Stimulated activated CD4-positive, alpha-beta T cell treated with anti-CD3 and anti-CD28 coated beads, Interleukin-2, amount 100 ng/mL, for 4 hours (primary cell): Measurements from ENCODE around the gene DAPK3.
"Not testable (repeated sequence)": the region's sequence is repeated elsewhere in the genome, so short reads cannot be mapped to it uniquely, and the experiment has no call there.

Experiments
- DNase-seq: peaks from one replicate; pipeline ENCODE4 v3.0.0-alpha.2; 2020; ENCODE audit warnings: low read depth

The DAPK3 gene

DNA sequence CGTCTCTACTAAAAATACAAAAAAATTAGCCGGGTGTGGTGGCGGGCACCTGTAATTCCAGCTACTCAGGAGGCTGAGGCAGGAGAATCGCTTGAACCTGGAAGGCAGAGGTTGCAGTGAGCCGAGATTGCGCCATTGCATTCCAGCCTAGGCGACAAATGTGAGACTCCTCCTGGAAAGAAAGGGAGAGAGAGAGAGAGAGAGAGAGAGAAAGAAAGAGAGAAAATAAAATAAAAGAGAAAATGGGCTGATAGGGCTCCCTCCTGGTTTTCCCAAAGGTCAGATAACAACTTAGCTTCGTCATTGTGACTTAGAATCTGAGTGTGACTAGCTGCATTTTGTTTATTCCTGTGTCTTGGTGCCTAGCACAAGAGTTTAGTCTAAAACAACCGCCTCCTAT, 34.5 kb upstream of the DAPK3 start:
- DNase-seq: not testable (repeated sequence)

DNA sequence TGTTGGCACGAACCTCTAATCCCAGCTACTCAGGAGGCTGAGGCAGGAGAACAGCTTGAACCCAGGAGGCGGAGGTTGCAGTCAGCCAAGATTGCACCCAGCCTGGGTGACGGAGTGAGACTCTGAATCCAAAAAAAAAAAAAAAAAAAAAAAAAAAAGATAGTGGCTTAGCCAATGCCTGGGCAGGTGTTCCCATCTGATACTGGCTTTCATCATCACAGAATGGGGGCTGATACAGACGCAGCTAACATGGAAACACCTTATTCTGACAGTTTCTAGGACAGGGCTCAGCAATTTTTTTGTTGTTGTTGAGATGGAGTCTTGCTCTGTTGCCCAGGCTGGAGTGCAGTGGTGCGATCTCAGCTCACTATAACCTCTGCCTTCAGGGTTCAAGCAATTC, 29.9 kb upstream of the DAPK3 start:
- not testable (repeated sequence) for DNase-seq

DNA sequence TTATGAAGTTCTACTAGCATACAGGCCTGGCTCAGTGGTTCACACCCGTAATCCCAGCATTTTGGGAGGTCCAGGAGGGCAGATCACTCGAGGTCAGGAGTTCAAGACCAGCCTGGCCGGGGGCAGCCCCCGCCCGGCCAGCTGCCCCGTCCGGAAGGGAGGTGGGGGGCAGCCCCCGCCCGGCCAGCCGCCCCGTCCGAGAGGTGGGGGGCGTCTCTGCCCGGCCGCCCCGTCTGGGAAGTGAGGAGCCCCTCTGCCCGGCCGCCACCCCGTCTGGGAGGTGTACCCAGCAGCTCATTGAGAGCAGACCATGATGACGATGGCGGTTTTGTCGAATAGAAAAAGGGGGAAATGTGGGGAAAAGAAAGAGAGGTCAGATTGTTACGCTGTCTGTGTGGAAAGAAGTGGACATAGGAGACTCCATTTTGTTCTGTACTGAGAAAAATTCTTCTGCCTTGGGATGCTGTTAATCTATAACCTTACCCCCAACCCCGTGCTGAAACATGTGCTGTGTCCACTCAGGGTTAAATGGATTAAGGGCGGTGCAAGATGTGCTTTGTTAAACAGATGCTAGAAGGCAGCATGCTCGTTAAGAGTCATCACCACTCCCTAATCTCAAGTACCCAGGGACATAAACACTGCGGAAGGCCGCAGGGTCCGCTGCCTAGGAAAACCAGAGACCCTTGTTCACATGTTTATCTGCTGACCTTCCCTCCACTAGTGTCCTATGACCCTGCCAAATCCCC, 27.9 kb upstream of the DAPK3 start:
- not testable (repeated sequence) for DNase-seq

DNA sequence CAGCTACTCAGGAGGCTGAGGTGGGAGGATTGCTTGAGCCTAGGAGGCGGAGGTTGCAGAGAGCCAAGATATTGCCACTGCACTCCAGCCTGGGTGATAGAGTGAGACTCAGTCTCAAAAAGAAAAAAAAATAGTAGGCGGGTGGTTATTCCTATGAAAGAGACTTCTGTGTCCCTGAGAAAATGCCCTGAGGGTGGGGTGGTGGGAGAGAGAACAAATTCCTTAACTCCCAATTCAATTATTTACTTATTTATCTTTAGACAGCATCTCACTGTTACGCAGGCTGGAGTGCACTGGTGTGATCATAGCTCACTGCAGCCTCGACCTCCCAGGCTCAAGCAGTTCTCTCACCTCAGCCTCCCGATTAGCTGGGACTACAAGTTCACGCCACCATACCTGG, 24.7 kb upstream of the DAPK3 start:
- no peak for DNase-seq

DNA sequence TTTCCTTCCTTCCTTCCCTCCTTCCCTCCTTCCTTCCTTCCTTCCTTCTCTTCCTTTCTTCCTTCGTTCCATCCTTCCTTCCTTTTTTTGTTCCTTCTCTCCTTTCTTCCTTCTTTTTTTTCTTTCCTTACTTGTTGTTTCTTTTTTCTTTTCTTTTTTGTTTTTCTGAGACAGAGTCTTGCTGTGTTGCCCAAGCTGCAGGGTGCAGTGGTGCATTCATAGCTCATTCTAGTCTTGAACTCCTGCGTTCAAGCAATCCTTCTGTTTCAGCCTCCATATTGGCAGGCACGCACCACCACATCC, 19.9 kb upstream of the DAPK3 start:
- DNase-seq: no peak

DNA sequence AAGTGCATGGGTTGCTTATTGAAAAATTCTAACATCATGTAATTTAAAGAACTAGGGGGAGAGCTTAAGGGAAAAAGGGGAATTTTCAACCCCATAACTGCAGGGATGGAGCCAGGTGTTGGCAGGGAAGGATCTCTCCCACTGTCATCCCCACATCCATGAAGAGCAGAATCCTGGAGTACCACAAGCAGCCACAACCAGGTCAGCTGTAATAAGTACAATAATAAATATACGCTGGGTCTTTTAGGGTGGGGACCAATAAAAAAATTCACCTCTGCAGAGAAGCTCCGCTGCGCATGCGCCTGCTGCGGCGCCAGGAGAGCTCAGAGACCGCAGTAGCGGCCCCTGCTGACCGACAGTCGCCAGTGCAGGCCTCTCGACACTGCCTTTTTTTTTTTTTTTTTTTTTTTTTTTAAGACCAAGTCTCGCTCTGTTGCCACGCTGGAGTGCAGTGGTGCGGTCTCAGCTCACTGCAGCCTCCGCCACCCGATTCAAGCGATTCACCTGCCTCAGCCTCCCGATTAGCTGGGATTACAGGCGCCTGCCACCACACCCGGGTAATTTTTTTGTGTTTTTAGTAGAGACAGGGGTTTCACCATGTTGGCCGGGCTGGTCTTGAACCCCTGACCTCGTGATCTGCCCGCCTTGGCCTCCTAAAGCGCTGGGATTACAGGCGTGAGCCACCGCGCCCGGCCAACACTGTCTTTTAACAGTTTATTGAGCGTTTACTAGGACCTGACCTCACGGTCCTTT, 16.9 kb upstream of the DAPK3 start:
- DNase-seq: peak; percentile 81

DNA sequence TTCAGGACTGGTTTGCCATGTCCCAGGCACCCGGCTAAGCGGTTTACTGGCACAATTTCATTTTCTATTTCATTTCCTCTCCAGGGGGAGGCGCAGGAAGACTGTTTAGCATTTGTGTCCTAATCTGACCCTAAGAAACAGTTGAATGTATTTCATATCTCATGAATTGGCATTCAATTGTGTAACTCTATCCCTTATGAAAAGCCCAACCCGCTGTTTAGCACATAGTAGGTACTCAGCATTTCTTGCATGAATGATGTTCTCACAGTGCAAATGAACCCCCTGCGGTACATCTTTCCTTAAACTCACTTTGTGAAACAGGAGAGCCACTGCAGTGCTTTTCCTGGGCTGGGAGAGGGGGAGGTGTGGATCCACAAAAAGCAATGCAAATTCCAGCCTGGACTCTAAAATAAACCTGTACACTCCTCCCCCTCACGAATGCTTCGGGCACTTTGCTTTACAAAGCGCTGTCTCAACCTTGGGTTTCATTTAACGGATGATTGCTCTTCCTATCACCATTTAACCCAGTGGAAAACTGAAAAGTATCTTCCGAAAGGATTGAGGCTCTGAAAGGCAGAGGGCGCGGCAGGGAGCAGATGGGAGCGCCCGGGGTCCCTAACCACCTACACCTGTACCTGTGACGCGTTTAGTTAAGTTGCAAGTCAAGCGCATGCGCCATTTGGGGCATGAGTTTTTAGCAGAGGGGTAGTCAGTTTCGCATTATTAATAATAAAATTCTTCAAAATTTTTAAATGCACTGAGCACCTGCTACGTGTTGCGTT, 15.6 kb upstream of the DAPK3 start:
- DNase-seq: peak; percentile 56

DNA sequence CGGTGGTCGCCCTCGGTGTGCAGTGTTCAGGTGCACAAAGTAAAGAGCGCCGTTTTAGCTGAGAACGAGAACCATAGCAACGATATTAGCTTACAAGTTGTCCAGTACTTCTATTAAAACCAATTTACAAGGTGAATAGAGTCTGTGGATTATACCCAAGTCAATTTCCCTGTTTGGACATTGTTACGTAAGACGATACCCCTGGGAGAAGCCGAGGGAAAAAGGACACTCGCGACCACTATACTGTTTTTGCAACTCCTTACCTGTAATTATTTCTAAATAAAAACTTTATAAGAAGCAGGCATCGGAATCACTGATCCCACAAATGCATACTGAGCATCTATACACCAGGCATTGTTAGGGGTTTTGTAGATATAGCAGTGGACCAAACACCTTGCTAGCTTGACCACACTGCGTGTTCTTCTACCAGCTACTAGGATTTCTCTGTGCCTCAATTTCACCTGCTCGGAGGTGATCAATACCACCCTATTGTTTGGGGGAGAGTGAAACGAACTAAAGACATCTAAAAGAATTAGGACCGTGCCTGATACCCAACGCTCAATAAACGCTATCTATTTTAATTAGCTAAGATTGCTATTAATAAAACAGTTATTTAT, 14.9 kb upstream of the DAPK3 start:
- no peak for DNase-seq

DNA sequence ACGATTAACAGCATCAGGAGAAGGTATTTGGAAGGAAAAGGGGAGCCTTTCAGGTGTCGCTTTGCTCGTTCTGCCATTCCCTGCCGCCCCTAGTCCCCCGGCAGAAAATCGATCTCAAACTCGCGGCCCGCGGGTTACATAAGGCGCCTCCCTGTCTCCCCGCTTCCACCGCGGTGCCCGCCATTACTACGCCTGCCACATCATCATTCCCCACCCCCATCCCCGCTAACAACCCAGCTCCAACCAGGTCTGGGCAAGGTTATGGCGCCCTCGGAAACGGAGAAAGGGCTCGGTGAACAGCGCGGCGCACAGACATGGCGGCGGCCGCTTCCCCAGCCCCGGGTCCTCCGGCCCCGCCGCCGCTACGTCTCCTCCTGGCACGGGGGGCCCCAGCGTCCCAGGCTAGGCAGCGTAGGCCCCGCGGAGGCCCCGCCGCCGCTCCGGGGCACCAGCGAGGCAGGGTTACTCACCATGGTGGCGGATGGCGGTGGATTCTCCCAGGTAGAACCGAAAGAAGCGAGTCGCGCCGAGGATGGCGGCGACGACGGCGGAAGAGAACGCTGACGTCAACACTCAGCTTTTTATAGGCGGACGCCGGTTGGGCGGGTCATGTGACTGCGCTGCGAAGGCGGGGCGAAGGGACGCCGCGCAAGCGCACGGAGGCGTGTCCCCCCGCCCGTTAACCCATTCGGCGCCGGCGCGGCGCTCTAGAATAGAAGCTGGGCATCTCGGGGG, 14.2 kb upstream of the DAPK3 start, which contains the start of gene EEF2:
Gene EEF2 (minus strand): TSS at position 556 of the 735 bp plus-strand sequence. CDS start 83 bp downstream, at position 473.
- peak; percentile 86 for DNase-seq

DNA sequence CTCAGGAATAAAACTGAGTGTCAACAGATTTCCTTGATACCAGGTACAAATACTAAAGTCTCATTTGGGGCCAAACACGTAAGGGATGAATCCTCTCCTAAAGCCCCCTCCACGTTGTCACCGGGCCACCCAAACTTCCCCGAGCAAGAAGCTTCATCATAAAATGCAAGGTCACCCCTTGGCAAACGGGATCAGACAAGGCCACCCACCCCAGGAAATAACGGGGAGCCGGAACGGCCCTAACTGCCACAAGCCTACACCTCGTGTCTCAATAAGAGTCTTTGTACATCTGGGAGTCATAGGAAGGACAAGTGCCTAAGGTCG, 13.6 kb upstream of the DAPK3 start:
- DNase-seq: no peak

DNA sequence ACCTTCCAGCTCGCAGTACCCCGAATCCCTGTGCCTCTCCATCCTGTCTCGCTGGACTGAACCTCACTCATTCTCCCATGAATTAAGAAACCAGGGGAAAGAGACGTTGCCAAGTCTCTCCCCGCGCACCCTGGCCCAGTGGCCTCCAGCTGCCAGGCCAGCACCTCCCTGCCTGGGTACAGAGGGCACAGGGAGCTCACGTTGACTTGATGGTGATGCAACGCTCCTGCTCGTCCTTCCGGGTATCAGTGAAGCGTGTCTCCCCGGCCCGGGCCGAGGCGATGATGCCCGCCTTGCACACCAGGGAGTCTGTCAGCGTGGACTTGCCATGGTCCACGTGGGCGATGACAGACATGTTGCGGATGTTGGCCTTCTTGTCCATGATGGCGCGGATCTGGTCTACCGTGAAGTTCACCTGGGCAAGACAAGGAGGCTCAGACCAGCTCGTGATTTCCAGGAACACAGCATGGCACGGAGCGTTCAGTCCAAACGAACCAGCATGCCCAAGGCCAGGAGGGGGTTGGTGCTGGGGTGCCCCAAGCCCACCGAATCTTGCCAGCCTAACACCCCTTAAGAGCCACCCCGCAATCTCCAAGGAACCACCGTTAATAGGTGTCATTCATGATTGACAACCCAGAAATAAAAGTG, 13.2 kb upstream of the DAPK3 start:
- no peak for DNase-seq

DNA sequence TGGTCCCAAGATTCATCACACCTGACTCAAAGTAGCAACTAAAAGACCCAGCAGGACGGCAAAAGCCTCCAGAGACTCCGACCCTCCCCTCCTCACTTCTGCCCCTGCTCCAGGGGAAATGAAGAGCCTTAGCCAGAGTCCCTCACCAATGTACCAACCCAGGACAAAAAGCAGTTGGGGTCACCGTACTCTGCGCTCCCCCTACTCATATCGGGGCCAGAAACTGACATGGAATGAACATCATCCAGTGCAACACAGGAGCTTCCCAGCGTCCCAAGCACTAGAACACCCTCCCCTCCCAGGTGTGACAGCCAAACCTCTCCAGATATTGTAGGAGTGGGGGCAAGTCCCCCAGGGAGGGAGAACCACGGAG, 12.6 kb upstream of the DAPK3 start:
- no peak for DNase-seq

DNA sequence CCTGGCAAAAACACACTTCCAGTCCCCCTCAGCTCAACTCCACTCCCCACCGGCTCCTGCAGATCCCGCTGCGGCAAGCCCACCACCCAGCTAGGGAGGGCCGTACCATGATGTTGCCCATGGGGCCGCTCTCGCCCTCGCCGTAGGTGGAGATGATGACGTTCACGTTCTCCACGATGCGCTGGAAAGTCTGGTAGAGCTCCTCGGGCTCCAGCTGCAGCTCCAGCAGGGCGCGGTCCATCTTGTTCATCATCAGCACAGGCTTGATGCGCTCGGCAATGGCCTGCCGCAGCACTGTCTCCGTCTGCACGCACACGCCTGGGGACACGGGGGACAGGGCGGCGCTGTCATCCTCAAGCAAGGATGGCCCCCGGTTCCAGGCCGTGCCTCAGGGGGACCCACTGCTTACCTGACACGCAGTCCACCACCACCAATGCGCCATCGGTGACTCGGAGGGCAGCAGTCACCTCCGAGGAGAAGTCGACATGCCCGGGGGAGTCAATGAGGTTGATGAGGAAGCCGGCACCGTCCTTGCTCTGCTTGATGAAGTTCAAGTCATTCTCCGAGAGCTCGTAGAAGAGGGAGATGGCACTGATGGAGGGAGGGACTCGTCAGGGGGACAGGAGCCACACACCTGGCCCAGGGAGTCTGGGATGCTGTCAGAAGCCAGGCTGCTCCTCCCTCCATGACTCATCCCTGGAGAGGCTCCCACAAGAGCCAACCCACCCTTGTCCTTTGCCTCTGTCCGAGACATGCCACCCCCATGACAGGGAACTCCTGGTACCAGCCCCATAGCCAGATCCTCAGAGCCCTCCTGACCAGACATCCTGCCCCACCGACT, 12.0 kb upstream of the DAPK3 start:
- DNase-seq: no peak

DNA sequence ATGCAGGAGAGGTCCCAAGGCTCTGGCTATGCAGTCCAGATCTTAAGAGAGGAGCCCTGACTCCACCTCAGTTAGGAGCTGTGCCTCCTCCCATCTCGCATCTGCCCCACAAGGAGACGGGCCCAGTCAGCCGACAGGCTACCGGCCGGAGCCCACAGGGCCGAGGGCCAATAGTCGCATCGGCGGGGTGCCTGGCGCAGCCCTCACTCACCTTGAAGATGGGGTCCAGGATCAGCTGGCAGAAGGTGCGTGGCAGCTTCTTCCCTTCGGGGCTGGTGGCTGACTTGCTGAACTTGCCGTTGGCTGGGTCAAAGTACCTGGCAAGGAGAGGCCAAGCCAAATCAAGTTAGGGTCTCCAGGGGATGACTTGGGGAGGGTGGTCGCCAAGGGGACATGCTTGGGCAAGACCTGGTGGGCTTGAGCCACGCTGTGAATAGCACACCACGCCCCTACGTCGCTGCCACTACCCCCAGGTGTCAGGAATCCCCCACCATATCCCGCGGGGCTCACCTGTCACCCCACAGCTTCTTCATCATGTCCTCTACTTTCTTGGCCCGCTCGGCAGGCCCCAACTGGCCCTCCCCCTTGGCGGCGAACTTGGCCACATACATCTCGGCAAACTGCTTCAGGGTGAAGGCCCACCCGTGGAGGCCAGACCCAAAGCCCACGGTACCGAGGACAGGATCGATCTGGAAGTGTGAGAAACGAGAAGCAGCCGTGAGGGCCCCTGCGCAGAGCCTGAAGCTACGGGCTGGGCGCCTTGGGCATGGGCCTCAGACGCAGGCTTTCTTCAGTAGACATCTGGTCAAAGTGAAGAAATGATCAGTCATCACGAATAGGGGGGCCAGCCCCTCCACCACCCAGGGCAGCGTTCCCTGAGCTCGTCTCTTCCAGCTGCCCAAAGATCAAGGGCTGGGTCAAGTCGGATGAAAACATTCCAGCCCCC, 11.1 kb upstream of the DAPK3 start:
- DNase-seq: no peak

DNA sequence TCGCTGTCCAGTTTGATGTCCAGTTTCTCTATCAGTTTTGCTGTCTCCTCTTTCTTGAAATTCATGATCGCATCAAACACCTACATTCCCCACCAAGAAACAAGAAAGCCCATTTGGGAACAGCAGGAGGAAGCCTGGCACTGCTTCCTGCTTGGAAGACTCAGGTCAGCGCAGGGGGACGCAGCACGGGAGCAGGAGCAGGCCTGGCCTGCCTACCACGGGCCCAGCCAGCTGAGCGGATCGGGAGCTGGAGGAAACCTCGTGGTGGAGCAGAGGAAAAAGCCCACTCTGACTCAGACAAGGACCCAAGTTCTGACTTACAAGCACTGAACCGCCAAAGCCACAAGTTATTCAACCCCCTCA, 10.5 kb upstream of the DAPK3 start:
- DNase-seq: no peak

DNA sequence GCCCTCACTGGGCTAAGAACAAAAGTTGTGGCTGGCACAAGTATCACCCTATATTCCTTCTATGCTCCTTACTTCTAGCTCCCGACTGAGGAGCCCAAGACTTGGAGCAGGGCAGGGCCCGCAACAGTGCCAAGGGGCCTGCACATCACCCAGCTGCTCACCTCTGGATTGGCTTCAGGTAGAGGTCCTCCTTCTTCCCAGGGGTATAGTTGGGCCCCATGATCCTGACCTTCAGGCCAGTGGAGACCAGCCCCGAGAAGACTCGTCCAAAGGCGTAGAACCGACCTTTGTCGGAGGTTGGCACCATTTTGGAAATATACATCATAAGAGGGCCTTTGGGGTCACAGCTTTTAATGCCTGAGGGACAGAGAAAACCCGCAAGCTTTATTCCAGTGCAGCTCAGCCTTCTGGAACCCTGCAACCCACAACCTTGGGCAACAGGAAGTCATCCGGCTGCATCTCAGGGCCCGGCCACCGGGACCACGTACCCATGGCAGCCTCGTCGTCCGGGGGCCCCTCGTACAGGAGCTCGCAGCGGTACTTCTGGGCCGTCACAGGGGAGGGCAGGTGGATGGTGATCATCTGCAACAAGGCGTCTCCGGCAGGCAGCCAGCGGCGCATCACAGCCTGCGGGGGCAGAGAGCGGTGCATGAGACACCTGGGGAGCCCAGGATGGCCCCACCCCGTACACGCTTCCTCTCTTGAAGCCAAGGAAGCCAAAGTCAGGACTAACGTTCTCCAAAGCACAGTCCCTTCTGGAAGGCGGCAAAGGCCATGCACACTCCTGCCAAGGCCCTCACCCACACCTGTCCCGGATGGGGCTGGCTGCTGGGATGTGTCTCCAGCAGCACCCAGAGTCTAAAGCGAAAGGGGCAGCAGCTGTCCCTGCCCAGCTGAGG, 9.7 kb upstream of the DAPK3 start:
- DNase-seq: no peak

DNA sequence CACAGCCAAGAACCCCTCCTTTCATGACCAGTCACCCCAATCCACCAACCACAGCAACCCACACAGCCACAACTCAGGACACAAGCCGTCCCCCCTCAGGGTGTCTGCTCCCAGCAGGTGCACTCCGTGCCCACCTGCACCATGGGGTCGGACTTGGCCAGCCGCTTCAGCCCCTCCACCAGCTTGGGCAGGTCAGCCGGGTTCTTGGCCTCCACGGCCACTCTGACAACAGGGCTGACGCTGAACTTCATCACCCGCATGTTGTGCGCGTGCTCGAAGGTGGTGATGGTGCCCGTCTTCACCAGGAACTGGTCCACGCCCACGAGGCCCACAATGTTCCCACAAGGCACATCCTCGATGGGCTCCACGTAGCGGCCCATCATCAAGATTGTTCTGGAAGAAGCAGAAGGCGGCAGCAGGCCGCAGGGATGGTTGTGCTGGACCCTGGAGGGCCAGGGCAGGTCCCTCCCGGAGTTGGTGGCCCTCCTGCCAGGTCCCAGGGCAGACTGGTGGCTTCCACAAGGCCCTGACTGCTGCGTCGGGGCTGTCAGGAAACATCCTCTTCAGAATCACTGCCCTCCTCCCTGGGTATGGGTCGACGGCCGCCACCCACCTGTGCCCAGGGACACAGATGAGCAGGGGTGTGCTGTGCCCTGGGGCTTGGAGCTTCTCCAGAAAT, 8.9 kb upstream of the DAPK3 start:
- DNase-seq: no peak

DNA sequence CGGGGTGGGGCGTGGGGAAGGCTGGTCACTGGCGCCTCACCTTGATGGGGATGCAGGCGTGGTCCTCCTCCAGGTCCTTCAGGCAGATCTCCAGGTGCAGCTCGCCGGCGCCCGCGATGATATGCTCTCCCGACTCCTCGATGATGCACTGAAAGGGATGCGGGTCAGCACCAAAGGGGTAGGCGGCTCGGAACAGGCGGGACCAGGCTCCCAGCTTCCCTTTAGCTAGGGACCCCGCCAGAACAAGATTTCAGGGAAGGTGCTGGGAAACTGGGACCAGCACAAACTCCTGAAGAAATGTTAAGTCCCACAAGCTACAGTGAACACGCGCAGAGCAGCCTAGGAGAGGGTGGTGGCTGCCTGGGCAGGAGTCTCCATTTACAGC, 8.4 kb upstream of the DAPK3 start:
- DNase-seq: no peak
